Central memory CD4-positive, alpha-beta T cell (primary cell): Measurements from ENCODE around the gene NEK6.

Experiments used
- DNase-seq: peaks from one replicate; pipeline ENCODE4 v3.0.0; 2022
- total RNA-seq, 3 experiments: gene quantifications; one replicate each; lab custom pipeline; 2026; lab: John Stamatoyannopoulos, UW

Gene NEK6
- 7.1 to 52.3 (median 7.6) reads per million in 3 experiments for total RNA-seq

DNA sequence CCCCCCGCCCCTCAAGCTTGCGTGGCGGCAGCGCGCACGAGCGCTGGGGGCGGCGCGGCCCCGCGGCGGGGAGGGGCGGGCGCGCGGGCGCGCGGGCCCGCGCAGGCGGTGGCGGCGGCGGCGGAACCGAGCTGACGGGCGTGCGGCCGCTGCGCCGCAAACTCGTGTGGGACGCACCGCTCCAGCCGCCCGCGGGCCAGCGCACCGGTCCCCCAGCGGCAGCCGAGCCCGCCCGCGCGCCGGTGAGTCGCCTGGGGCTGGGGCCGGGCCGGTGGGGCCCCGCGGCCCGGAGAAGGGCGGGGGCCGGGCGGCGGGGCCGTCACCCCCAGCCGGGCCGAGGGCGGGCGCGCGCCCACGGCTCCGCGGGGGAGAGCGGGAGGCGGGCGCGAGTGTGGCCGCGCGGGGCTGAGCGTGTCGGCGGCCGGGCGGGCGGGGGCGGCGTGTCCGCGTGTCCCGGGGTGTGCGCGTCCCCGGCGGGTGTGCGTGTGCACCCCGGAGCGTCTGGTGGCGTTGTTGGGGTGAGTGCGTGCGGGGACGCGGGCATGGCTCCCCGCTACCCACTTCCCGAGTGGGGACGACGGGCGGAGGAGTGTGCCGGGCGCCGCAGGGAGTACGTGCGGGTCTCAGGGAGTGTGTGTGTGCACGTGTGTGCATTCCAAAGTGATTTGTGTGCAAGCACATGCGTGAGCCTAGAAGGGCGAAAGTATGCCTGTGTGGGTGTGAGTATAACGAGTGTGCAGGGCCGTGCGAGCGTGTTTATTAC lies at the start of gene NEK6:
Gene NEK6 (plus strand): TSS at position 106 of the 763 bp plus-strand sequence. CDS start 44,016 bp downstream, outside the sequence.
- DNase-seq: peak; percentile 36

DNA sequence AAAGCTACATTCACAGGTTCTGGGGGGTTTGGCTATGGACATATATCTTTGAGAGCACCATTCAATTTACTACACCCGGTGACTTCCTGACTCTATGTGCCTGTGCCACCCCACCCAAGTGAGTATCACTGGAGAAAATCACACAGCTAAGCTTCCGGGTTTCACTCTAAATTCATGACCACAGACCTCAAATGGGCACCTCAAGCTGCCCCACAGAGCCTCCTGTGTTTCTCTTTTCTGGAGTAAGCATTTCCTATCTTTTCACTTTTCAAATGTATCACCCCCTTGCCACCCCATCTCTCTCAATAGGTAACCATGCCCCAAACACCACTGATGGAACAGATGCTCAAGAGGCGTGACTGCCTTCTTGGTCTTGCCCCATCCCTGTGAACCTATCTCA lies 49.2 kb upstream of the NEK6 start:
- DNase-seq: no peak

GRCh38 chr9:124209279-124209678 lies 48.5 kb upstream of the NEK6 start:
- DNase-seq: no peak

- DNase-seq: no peak
These were observed 48.0 kb upstream of the NEK6 start for GRCh38 chr9:124209774-124210173.

DNA sequence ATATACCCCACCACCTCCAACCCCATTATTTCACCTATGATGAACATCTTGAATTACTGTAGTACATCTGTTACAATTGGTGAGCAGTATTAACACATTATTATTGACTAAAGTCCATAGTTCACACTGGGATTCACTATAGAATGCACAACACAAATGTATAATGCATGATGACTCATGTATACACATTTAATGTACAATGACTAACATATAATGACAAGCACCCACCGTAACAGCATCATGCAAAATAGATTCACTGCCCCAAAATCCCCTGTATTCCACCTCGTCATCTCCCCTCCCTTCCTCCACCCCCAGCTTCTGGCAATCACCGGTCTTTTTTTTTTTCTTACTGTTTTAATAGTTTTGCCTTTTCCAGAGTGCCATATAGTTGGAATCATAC lies 47.1 kb upstream of the NEK6 start:
- no peak for DNase-seq

DNA sequence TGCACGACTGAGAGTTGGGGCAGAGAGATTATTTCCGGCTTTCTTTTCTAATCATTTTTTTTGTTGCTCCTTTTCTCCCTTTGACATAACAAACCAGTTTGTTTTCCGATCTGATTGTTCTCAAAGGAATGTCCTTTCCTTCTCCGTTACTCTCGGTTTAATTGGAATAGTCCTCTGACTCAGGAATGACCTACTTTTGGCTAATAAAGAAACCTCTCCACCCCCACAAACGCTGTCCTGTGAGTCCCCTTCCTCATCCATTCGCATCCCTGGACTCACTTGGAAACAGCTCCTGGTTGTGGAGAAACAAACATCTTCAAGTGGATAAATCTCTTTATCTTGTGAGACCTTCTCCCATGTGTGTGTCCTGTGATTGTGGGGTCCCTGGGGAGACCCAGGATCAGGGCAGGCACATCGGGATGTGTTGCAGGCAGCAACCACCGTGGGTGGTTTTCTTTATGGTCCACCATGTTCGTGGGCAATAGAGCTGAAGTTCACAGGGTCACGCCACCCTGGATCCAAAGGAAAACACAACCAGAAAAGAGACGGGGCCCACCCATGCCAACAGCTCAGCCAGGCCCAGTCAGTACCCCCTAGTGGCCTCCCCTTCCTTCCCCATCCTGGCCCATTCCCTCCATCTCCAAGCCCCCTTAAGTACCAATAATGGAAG lies 45.2 kb upstream of the NEK6 start:
- DNase-seq: no peak

DNA sequence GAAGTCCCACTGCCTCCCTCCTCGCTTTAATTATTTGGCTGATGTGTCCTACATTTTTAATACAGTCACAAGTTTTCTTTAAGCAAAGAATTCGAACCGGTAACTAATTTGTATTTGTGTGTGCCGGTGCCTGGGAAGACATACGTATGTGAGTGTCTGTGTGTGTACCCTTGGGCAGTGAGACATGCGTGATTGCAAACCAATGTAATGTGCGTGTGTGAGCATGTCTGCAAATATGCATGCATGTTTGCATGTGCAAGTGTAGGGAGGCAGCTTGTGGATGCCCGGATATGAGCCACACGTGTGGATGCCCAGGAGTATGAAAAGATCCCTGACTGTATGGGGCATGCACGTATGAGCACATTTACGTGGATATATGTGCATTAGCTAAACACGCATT lies 44.4 kb upstream of the NEK6 start:
- DNase-seq: no peak

DNA sequence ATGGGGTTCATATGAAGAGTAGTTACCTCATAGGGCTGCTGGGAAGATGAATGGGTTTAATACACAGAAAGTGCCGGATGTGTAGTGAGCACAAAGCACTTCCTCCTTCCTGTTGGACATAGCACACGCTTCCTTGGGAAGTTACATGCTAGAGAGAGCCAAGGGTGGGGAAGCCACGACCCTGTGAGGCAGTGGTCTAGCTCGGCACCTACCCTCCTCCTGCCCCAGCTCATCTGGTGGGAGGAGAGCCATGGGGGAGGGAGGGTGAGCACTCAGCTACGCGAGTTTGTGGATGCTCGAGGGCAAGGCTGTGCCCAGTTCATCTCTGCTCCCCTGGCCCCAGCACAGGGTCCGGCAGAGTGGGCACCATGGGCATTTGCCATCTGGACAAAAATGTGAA lies 43.6 kb upstream of the NEK6 start:
- DNase-seq: no peak

DNA sequence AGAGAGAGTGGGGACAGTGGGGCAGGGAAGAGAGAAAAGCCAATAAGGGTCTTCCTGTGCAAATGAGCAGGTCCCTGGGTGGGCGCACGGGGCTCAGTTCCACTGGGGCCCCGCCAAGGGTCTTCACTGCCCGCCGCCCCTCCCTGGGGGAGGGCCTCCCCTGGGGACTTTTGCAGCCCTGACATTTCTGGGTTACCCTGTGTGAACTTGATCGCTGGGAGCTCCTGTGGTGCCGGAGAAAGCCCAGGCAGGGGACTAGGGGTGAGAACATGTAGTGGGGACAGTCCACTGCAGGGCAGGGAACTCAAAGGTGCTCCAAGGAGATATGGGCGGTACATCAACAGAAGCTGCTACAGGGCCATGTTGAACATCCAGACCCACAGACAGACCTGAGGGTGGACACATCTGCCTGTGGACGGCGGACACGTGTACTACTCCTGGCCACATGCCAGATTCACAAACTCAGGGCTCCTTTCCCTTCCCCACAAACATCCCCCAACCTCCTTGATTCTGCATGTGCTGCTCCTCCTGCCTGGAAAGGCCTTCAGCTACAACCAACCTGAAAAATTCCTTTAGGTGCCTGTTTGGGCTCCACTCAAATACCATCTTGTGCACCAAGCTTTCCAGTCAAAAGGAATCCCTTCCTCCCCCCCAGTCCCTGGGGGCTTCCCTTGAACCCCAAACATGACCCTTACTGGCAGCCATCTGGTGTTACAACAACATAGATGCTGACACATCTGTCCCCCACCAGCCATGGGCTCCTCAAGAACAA lies 43.0 kb upstream of the NEK6 start:
- no peak for DNase-seq

DNA sequence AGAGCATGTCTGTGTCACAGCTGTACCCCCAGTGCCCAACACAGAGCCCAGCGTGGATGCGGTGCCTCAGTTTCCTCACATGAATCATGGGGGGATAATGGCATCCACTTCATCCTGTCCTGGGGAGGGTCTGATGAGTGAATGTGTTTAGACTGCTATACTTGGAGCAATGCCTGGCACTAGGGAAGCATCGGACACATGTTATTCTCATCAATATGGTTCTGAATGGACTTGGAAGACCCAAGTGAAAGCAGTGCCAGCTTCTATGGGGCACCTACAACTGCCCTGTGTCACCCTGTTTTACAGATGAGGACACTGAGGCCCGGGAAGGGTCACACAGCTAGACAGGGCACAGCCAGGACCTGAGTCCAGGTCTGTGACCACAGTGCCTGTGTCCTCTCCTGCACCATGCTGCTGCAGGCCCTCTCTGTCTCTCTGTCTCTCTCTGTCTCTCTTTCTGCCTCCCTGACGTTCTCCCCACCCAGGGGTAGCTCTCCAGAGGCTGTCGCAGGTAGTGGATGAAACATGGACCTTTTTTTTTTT lies 42.3 kb upstream of the NEK6 start:
- DNase-seq: no peak

DNA sequence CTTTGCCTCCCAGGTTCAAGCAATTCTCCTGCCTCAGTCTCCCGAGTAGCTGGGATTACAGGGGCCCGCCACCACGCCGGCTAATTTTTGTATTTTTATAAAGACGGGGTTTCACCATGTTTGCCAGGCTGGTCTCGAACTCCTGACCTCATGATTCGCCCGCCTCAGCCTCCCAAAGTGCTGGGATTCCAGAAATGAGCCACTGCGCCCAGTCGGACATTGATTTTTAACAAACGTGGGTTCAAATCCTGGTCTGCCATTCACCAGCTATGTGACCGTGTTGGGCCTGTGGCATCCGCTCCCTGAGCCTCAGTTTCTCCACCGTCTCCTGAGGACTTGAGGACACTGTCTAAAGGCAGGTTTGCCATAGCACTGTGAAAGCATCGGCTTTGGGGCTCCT lies 41.8 kb upstream of the NEK6 start:
- DNase-seq: no peak

DNA sequence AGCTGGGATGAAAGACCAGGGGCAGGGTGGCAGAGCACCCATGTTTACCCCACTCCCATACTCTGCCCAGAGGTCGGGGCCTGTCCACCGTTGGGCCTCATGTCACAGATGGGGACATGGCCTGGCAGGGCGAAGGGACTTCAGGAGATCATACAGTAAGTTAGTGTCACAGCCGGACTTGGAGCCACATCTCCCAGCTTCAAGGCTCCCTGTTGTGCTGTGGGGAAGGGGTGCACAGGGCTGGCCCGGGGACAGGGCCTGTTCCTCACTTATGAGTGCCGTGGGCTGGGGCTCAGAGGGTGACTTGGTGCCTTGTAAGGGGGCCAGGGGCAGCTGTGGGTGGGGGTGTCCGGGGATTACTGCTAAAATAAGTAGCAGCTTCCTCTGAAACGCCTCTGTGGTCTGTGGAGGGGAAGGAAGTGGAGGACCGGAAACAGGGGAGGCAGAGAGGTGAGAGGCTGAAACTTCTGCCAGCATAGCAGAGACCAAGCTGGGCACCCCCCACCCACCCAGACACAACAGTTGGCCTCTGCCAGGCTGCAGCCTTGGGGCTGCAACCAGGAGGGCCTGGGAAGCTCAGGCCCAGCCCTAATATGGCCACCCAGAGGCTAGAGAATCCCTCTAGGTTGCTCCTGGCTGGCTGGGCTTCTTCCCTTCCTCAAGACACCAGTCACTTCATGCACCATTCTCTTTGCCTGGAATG lies 41.1 kb upstream of the NEK6 start:
- peak; percentile 19 for DNase-seq

GRCh38 chr9:124217836-124218437 lies 39.8 kb upstream of the NEK6 start:
- DNase-seq: no peak

GRCh38 chr9:124218438-124218982 lies 39.2 kb upstream of the NEK6 start:
- no peak for DNase-seq

- no peak for DNase-seq
These were observed 38.7 kb upstream of the NEK6 start for GRCh38 chr9:124218987-124219461.

- no peak for DNase-seq
These were observed 36.8 kb upstream of the NEK6 start for GRCh38 chr9:124220946-124221451.

- no peak for DNase-seq
These were observed 36.1 kb upstream of the NEK6 start for GRCh38 chr9:124221676-124222075.

DNA sequence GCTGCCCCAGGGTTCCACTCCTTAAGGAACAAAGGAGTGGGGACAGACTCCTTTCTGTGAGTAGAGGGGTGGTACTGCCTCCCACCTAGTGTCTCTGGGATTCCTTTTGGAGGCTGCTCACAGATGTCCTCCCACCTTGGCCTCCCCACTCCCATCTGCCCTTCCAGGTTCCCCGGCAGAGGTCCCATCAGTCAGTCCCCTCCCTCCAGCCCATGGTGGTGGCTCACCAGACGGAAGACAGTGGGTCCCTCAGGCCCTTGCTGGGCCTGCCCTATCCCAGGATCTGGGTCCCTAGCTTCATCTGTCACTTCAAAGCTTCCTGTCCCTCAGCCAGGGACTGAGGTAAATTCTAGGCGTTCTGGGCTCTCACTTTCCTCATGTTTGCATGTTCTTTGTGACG lies 35.6 kb upstream of the NEK6 start:
- DNase-seq: no peak

DNA sequence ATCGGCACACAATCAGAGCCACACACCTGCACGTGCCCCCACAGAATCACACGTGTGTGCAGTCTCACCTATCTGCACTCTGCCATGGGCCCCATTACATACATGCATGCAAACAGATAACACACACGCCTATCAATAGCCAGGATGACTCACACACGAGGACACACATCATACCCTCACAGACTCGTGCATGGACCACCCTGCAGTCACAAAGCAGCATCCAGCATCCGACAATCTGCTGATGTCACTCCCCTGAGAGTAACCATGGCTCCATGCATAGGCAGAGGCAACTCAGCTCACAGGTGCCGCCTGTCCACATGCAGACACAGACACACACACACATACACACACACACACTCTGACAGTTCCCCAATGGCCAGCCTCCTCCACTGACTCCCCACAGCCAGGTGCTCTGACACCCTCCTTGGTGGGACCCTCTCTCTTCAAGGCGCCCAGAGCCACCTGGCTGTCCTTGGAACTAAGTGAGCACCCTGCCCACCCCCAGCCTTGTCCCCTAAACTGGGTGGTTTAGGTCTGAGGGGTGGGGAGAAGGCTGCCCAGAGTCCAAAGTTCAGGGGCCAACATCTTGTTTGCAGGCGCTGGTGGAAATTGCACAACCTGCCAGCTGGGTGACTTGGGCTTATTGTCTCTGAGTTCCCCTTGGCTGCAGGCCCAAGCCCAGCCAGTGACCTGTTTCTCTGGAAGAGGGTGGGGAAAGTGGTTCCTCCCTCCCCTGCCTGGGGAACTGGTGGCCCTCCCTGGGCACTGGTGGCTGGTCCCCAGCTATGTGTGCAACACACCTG lies 34.6 kb upstream of the NEK6 start:
- DNase-seq: no peak

- DNase-seq: no peak
These were observed 31.8 kb upstream of the NEK6 start for GRCh38 chr9:124225945-124226344.

DNA sequence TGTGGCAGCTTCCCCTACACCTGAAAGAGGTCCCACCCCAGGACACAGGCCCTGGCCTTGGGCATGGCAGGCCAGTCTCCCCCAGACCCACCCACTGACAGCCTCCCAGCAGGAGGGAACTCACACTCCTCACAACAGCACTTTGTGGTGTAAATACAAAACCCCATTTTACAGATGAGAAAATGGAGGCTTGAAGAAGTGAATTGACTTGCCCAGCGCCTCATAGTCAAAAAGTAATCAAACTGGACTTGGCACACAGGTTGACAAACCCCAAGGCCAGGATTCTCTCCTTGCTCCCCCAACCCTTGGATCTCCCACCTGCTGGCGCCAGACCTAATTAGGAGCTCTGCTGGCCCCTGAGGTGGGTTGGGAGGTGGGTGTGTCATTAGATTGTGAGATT lies 29.2 kb upstream of the NEK6 start:
- DNase-seq: no peak
